NCI-H82 treated with DMSO at 0.1 percent for 48 hours (cell line): Measurements from ENCODE around the gene FMNL1.
"Not testable (repeated sequence)": the region's sequence is repeated elsewhere in the genome, so short reads cannot be mapped to it uniquely, and the experiment has no call there.

Source experiments
- DNase-seq: peaks from one replicate; lab custom pipeline; 2025; ENCODE audit not compliant: unreplicated experiment; lab: John Stamatoyannopoulos, UW

FMNL1 gene

GRCh38 chr17:45233423-45233924 lies 11.8 kb downstream of the FMNL1 start:
- DNase-seq: no peak

- peak; percentile 46 for DNase-seq
Measured at GRCh38 chr17:45234641-45235415, 13.1 kb downstream of the FMNL1 start.

- peak; percentile 56 for DNase-seq
Measured at GRCh38 chr17:45235416-45236281, 14.0 kb downstream of the FMNL1 start.

- DNase-seq: no peak
Measured at GRCh38 chr17:45236282-45236606, 14.6 kb downstream of the FMNL1 start.

- no peak for DNase-seq
Measured at GRCh38 chr17:45237686-45238085, 16.0 kb downstream of the FMNL1 start.

GRCh38 chr17:45238155-45238774 lies 16.6 kb downstream of the FMNL1 start:
- DNase-seq: no peak

GRCh38 chr17:45240905-45241327 lies 19.2 kb downstream of the FMNL1 start:
- DNase-seq: no peak

GRCh38 chr17:45241328-45242028 lies 19.8 kb downstream of the FMNL1 start:
- DNase-seq: no peak

- DNase-seq: no peak
Measured at GRCh38 chr17:45242029-45242414, 20.3 kb downstream of the FMNL1 start.

- no peak for DNase-seq
Measured at GRCh38 chr17:45243750-45244149, 22.1 kb downstream of the FMNL1 start.

- no peak for DNase-seq
Measured at GRCh38 chr17:45244725-45245656, 23.3 kb downstream of the FMNL1 start.

- no peak for DNase-seq
Measured at GRCh38 chr17:45246338-45246737, 24.7 kb downstream of the FMNL1 start.

- peak; percentile 32 for DNase-seq
Measured at GRCh38 chr17:45246861-45247428, 25.3 kb downstream of the FMNL1 start.

- DNase-seq: peak; percentile 94
Measured at GRCh38 chr17:45247429-45248131, 25.9 kb downstream of the FMNL1 start.

- no peak for DNase-seq
Measured at GRCh38 chr17:45248132-45248957, 26.7 kb downstream of the FMNL1 start.

GRCh38 chr17:45251931-45252330 lies 30.2 kb downstream of the FMNL1 start:
- no peak for DNase-seq

GRCh38 chr17:45253237-45253636 lies 31.6 kb downstream of the FMNL1 start:
- not testable (repeated sequence) for DNase-seq

- no peak for DNase-seq
Measured at GRCh38 chr17:45253879-45254278, 32.2 kb downstream of the FMNL1 start.
